ENCODE measurements around the gene SORCS3. TPM values are rescaled to one million over a fixed set of nuclear protein-coding genes. Genes with fewer than 3 reads are reported as not detected.

The SORCS3 gene
- total and polyA plus RNA-seq, 2 of the 4 experiments (the other 2 are of a cell fraction) = not detected

- no peak overlapping the region for H2BK5ac ChIP-seq (ENCODE audit: low read depth, low read length, poor library complexity, severe bottlenecking)
- no peak overlapping the region for H4K5ac ChIP-seq (ENCODE audit: low read depth, low read length)
- H3K4me2 ChIP-seq (ENCODE audit: low read depth, low read length) = no peak overlapping the region
- no peak overlapping the region for H3K27ac ChIP-seq (ENCODE audit: insufficient read depth, low read length)
- H2AK5ac ChIP-seq (ENCODE audit: low read depth, low read length) = no peak overlapping the region
- H3K18ac ChIP-seq (ENCODE audit: low read depth, low read length) = no peak overlapping the region
- no peak overlapping the region for H4K91ac ChIP-seq (ENCODE audit: insufficient read depth, low read depth, low read length)
- H2BK15ac ChIP-seq (ENCODE audit: low read depth, low read length) = no peak overlapping the region
- H4K8ac ChIP-seq (ENCODE audit: low read depth in 2 of 2, low read length in 2 of 2) = no peak overlapping the region
- H3K14ac ChIP-seq (replicated peaks; ENCODE audit: low read depth, low read length) = no peak overlapping the region
- TF ChIP-seq, protein P1, sequence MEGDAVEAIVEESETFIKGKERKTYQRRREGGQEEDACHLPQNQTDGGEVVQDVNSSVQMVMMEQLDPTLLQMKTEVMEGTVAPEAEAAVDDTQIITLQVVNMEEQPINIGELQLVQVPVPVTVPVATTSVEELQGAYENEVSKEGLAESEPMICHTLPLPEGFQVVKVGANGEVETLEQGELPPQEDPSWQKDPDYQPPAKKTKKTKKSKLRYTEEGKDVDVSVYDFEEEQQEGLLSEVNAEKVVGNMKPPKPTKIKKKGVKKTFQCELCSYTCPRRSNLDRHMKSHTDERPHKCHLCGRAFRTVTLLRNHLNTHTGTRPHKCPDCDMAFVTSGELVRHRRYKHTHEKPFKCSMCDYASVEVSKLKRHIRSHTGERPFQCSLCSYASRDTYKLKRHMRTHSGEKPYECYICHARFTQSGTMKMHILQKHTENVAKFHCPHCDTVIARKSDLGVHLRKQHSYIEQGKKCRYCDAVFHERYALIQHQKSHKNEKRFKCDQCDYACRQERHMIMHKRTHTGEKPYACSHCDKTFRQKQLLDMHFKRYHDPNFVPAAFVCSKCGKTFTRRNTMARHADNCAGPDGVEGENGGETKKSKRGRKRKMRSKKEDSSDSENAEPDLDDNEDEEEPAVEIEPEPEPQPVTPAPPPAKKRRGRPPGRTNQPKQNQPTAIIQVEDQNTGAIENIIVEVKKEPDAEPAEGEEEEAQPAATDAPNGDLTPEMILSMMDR (conservative IDR thresholded peaks at IDR 0.05; ENCODE audit: low read depth, low read length) = no peak
- TF ChIP-seq RCOR1 (IDR thresholded peaks at IDR 0.05; ENCODE audit: insufficient replicate concordance, low read length) (no peak), POLR2A (IDR thresholded peaks at IDR 0.05; ENCODE audit: low read depth, low read length) (no peak), CEBPB (IDR thresholded peaks at IDR 0.05; ENCODE audit: low read depth, low read length) (no peak), USF2 (IDR thresholded peaks at IDR 0.05; ENCODE audit: low read depth, low read length) (no peak), MXI1 (IDR thresholded peaks at IDR 0.05; ENCODE audit: borderline replicate concordance, low read depth, low read length) (no peak), ELK1 (IDR thresholded peaks at IDR 0.05; ENCODE audit: borderline replicate concordance, low read depth, low read length) (no peak), RAD21 (IDR thresholded peaks at IDR 0.05; ENCODE audit: low read length) (no peak), MAFK (IDR thresholded peaks at IDR 0.05; ENCODE audit: low read depth, low read length) (no peak), RFX5 (IDR thresholded peaks at IDR 0.05; ENCODE audit: low read depth, low read length) (no peak), BHLHE40 (IDR thresholded peaks at IDR 0.05; ENCODE audit: low read depth, low read length) (no peak), SMC3 (IDR thresholded peaks at IDR 0.05; ENCODE audit: low read depth, low read length) (no peak), MAZ (IDR thresholded peaks at IDR 0.05; ENCODE audit: borderline replicate concordance, low read depth, low read length) (no peak), CHD1 (IDR thresholded peaks at IDR 0.05; ENCODE audit: low read depth, low read length) (no peak), NFE2L2 (IDR thresholded peaks at IDR 0.05; ENCODE audit: low read depth, low read length) (no peak), FOS (IDR thresholded peaks at IDR 0.05; ENCODE audit: low read depth, low read length) (no peak)
- ChIA-PET POLR2A (ENCODE audit: unreplicated experiment) (no interaction called here), CTCF (interaction anchor here (0.7 kb wide), 1 partner anchor 423 kb away, joined by 3 read pairs; no protein-coding TSS in a partner anchor)
- no peak overlapping the region for H3K56ac ChIP-seq (ENCODE audit: extremely low read depth, insufficient read depth, low read length)
- no peak for ATAC-seq (ENCODE audit: low read depth)
- H2AFZ ChIP-seq (replicated peaks; ENCODE audit: low read length, poor library complexity) = no peak overlapping the region
- in situ Hi-C loops (cut with MboI; ENCODE audit: low sequenced_read_pairs) = no loop called here
- H3K36me3 ChIP-seq (ENCODE audit: control insufficient read depth, insufficient read depth, low read length) = no peaks in the 10 kb centered on the region
- no peak overlapping the region for H3K4me3 ChIP-seq (ENCODE audit: insufficient read depth, low read depth, low read length)
- H2AK9ac ChIP-seq (replicated peaks; ENCODE audit: low read depth, low read length, poor library complexity) = no peak overlapping the region
- no peaks in the 10 kb centered on the region for H4K20me1 ChIP-seq (ENCODE audit: insufficient read depth, low read length)
- intact Hi-C loops (cut with micrococcal nuclease) = no loop called here
- no peaks in the 10 kb centered on the region for H3K79me1 ChIP-seq (ENCODE audit: low read depth in 1 of 2, low read length in 2 of 2)
- H3K9me1 ChIP-seq (ENCODE audit: insufficient read depth, low read length) = no peaks in the 10 kb centered on the region
- no peak overlapping the region for H3K4ac ChIP-seq (ENCODE audit: low read depth, low read length)
- H2BK20ac ChIP-seq (ENCODE audit: low read depth, low read length) = no peak overlapping the region
- H3K9ac ChIP-seq (ENCODE audit: low read depth, low read length) = no peak overlapping the region
- peaks cover 14% of the 10 kb centered on the region for H3K9me3 ChIP-seq (ENCODE audit: control insufficient read depth, insufficient read depth, low read length)
- DNase-seq = no peak
- H3K27me3 ChIP-seq (ENCODE audit: control insufficient read depth, insufficient read depth, low read length) = no peaks in the 10 kb centered on the region
- no peak overlapping the region for H2BK120ac ChIP-seq (ENCODE audit: low read depth, low read length)
- H3K23ac ChIP-seq (ENCODE audit: low read depth, low read length) = no peak overlapping the region
- H3K4me1 ChIP-seq (ENCODE audit: control insufficient read depth, insufficient read depth, low read length) = no peaks in the 10 kb centered on the region
- BruUV-seq (replicated peaks) = no TSS peak
- dilution Hi-C loops (cut with HindIII; ENCODE audit: low sequenced_read_pairs, unreplicated experiment) = no loop called here
Measured at GRCh38 chr10:105181626-105182025, 540.5 kb downstream of the SORCS3 start.

Data from IMR-90 (cell line).